ENCODE data around the gene MPDU1. TPM values are rescaled to one million over a fixed set of nuclear protein-coding genes. Genes with fewer than 3 reads are reported as not detected.

The MPDU1 gene
- total and polyA plus RNA-seq, 4 donors = 42.3 to 99.5 (median 84.8) TPM

GRCh38 chr17:7576432-7576937 lies 7.2 kb upstream of the MPDU1 start:
- Histone ChIP-seq H3K27ac (ENCODE audit: low read depth in 1 of 2, low read length in 1 of 2) (no peak overlapping the region), H3K27me3 (ENCODE audit: control insufficient read depth in 3 of 3, insufficient read depth in 3 of 3, low read length in 2 of 3) (no peaks in the 10 kb centered on the region), H3K4me3 (no peak overlapping the region), H3K36me3 (ENCODE audit: control insufficient read depth in 4 of 4, insufficient read depth in 4 of 4, low read length in 4 of 4) (peaks cover 40 to 54% (median 51%) of the 10 kb centered on the region in 4 donors), H3K9ac (ENCODE audit: insufficient read depth in 1 of 2, low read length in 2 of 2) (no peak overlapping the region), H3K4me1 (ENCODE audit: control insufficient read depth in 5 of 5, insufficient read depth in 5 of 5, low read length in 5 of 5) (peaks cover 7 to 34% (median 12%) of the 10 kb centered on the region in 5 donors), H3K9me3 (ENCODE audit: control insufficient read depth in 4 of 4, insufficient read depth in 3 of 4, low read length in 3 of 4) (peaks cover 0 to 2% (median 0%) of the 10 kb centered on the region in 4 donors)
- ATAC-seq (ENCODE audit: insufficient read depth, low FRiP score) = no peak
- no peak for DNase-seq
- 87 to 89% methylated on average over 14 of the region's 14 CpGs for WGBS, 2 donors
- no peak for TF ChIP-seq CTCF (IDR thresholded peaks at IDR 0.05; ENCODE audit: control extremely low read depth, extremely low read depth)

DNA sequence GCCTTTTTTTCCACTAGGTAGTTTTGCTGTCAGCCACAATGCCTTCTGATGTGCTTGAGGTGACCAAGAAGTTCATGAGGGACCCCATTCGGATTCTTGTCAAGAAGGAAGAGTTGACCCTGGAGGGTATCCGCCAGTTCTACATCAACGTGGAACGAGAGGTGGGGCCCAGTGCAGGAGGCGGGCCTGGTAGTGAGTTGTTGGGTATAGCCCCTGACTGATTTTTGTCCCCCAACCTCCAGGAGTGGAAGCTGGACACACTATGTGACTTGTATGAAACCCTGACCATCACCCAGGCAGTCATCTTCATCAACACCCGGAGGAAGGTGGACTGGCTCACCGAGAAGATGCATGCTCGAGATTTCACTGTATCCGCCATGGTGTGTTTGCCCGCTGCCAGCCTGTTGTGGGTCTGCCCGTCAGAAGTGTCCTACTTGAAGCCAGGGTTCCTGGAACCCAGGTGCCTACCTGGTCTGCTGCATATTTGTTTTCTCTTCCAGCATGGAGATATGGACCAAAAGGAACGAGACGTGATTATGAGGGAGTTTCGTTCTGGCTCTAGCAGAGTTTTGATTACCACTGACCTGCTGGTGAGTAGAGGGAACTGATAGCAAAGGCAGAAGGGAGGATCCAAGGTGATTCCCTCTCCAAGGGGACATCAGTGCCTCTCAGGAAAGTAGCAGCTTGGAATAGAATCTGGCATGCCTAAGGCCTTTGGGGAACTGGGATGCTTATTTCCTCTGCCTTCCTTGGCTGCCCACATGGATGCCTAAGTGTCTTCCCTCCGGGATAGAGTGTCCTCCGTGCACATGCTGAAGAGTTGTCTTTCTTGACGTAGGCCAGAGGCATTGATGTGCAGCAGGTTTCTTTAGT lies 6.1 kb upstream of the MPDU1 start:
- no peak overlapping the region for H3K9ac ChIP-seq (ENCODE audit: insufficient read depth in 1 of 2, low read length in 2 of 2)
- no peak for ATAC-seq (ENCODE audit: insufficient read depth, low FRiP score)
- no peaks in the 10 kb centered on the region for H3K27me3 ChIP-seq (ENCODE audit: control insufficient read depth in 3 of 3, insufficient read depth in 3 of 3, low read length in 2 of 3)
- 81 to 87% methylated on average over 17 of the region's 17 CpGs for WGBS, 2 donors
- H3K36me3 ChIP-seq (ENCODE audit: control insufficient read depth in 4 of 4, insufficient read depth in 4 of 4, low read length in 4 of 4) = peaks cover 40 to 56% (median 52%) of the 10 kb centered on the region in 4 donors
- H3K4me1 ChIP-seq (ENCODE audit: control insufficient read depth in 5 of 5, insufficient read depth in 5 of 5, low read length in 5 of 5) = peaks cover 4 to 36% (median 16%) of the 10 kb centered on the region in 5 donors
- no peak for DNase-seq
- no peak overlapping the region for H3K4me3 ChIP-seq
- peaks cover 0 to 2% (median 0%) of the 10 kb centered on the region in 4 donors for H3K9me3 ChIP-seq (ENCODE audit: control insufficient read depth in 4 of 4, insufficient read depth in 3 of 4, low read length in 3 of 4)
- no peak for TF ChIP-seq CTCF (IDR thresholded peaks at IDR 0.05; ENCODE audit: control extremely low read depth, extremely low read depth)
- H3K27ac ChIP-seq (ENCODE audit: low read depth in 1 of 2, low read length in 1 of 2) = peak overlapping the region in 1 of 2 donors; percentile 62

DNA sequence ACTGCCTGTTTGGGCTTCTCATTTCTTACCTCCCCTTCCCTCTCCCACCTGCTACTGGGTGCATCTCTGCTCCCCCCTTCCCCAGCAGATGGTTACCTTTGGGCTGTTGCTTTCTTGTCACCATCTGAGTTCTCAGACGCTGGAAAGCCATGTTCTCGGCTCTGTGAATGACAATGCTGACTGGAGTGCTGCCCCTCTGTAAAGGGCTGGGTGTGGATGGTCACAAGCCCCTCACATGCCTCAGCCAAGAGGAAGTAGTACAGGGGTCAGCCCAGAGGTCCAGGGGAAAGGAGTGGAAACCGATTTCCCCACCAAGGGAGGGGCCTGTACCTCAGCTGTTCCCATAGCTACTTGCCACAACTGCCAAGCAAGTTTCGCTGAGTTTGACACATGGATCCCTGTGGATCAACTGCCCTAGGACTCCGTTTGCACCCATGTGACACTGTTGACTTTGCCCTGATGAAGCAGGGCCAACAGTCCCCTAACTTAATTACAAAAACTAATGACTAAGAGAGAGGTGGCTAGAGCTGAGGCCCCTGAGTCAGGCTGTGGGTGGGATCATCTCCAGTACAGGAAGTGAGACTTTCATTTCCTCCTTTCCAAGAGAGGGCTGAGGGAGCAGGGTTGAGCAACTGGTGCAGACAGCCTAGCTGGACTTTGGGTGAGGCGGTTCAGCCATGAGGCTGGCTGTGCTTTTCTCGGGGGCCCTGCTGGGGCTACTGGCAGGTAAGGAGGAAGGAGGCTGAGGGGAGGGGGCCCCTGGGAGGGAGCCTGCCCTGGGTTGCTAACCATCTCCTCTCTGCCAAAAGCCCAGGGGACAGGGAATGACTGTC lies 4.4 kb upstream of the MPDU1 start, which contains the start of gene CD68:
Gene CD68 (plus strand): TSS at position 638 of the 833 bp plus-strand sequence. CDS start 40 bp downstream, at position 678.
- Histone ChIP-seq H3K4me1 (ENCODE audit: control insufficient read depth in 5 of 5, insufficient read depth in 5 of 5, low read length in 5 of 5) (peaks cover 10 to 43% (median 24%) of the 10 kb centered on the region in 5 donors), H3K9ac (ENCODE audit: insufficient read depth in 1 of 2, low read length in 2 of 2) (no peak within 1 kb of the TSS), H3K27me3 (ENCODE audit: control insufficient read depth in 3 of 3, insufficient read depth in 3 of 3, low read length in 2 of 3) (no peaks in the 10 kb centered on the region), H3K9me3 (ENCODE audit: control insufficient read depth in 4 of 4, insufficient read depth in 3 of 4, low read length in 3 of 4) (peaks cover 0 to 2% (median 0%) of the 10 kb centered on the region in 4 donors), H3K27ac (ENCODE audit: low read depth in 1 of 2, low read length in 1 of 2) (peak within 1 kb of the TSS; percentile 76 to 92), H3K4me3 (peak within 1 kb of the TSS; percentile 27), H3K36me3 (ENCODE audit: control insufficient read depth in 4 of 4, insufficient read depth in 4 of 4, low read length in 4 of 4) (peaks cover 40 to 53% (median 48%) of the 10 kb centered on the region in 4 donors)
- peak; percentile 49 for ATAC-seq (ENCODE audit: insufficient read depth, low FRiP score)
- peak; percentile 59 to 67 (median 60) for DNase-seq
- no peak for TF ChIP-seq CTCF (IDR thresholded peaks at IDR 0.05; ENCODE audit: control extremely low read depth, extremely low read depth)
- WGBS, 2 donors = 6 to 17% methylated on average over 7 of the region's 7 CpGs

Data from lung (tissue), 12 donors.